Measurements from ENCODE around the gene GDAP2. TPM values are rescaled to one million over a fixed set of nuclear protein-coding genes. Genes with fewer than 3 reads are reported as not detected.

Gene GDAP2
- total and polyA plus RNA-seq, 4 donors: 5.1 to 52.2 (median 17.2) TPM

- Histone ChIP-seq H3K9me3 (ENCODE audit: control insufficient read depth in 4 of 4, insufficient read depth in 3 of 4, low read length in 3 of 4) (peaks cover 0 to 5% (median 0%) of the 10 kb centered on the region in 4 donors), H3K4me1 (ENCODE audit: control insufficient read depth in 5 of 5, insufficient read depth in 5 of 5, low read length in 5 of 5) (peaks cover 0 to 7% (median 0%) of the 10 kb centered on the region in 5 donors), H3K4me3 (no peak overlapping the region), H3K27me3 (ENCODE audit: control insufficient read depth in 3 of 3, insufficient read depth in 3 of 3, low read length in 2 of 3) (no peaks in the 10 kb centered on the region), H3K36me3 (ENCODE audit: control insufficient read depth in 4 of 4, insufficient read depth in 4 of 4, low read length in 4 of 4) (no peaks in the 10 kb centered on the region), H3K9ac (ENCODE audit: insufficient read depth in 1 of 2, low read length in 2 of 2) (no peak overlapping the region), H3K27ac (ENCODE audit: low read depth in 1 of 2, low read length in 1 of 2) (peak overlapping the region; percentile 35 to 72)
- DNase-seq (no peak), ATAC-seq (ENCODE audit: insufficient read depth, low FRiP score) (no peak)
- 67 to 89% methylated on average over 5 of the region's 5 CpGs for WGBS, 2 donors
- TF ChIP-seq CTCF (IDR thresholded peaks at IDR 0.05; ENCODE audit: control extremely low read depth, extremely low read depth): no peak
These were observed 108.1 kb downstream of the GDAP2 start for GRCh38 chr1:117821382-117821755.

- Histone ChIP-seq H3K4me3 (no peak overlapping the region), H3K9me3 (ENCODE audit: control insufficient read depth in 4 of 4, insufficient read depth in 3 of 4, low read length in 3 of 4) (peaks cover 0 to 5% (median 0%) of the 10 kb centered on the region in 4 donors), H3K36me3 (ENCODE audit: control insufficient read depth in 4 of 4, insufficient read depth in 4 of 4, low read length in 4 of 4) (no peaks in the 10 kb centered on the region), H3K4me1 (ENCODE audit: control insufficient read depth in 5 of 5, insufficient read depth in 5 of 5, low read length in 5 of 5) (peaks cover 0 to 7% (median 0%) of the 10 kb centered on the region in 5 donors), H3K27ac (ENCODE audit: low read depth in 1 of 2, low read length in 1 of 2) (peak overlapping the region; percentile 35 to 72), H3K27me3 (ENCODE audit: control insufficient read depth in 3 of 3, insufficient read depth in 3 of 3, low read length in 2 of 3) (no peaks in the 10 kb centered on the region), H3K9ac (ENCODE audit: insufficient read depth in 1 of 2, low read length in 2 of 2) (no peak overlapping the region)
- ATAC-seq (ENCODE audit: insufficient read depth, low FRiP score) (no peak), DNase-seq (peak; percentile 24 to 46 (median 30))
- TF ChIP-seq CTCF (IDR thresholded peaks at IDR 0.05; ENCODE audit: control extremely low read depth, extremely low read depth): no peak
- 83 to 87% methylated on average over 7 of the region's 7 CpGs for WGBS, 2 donors
These were observed 108.6 kb downstream of the GDAP2 start for GRCh38 chr1:117820694-117821381.

GRCh38 chr1:117820096-117820495 is 109.3 kb downstream of the GDAP2 start:
- DNase-seq (no peak), ATAC-seq (ENCODE audit: insufficient read depth, low FRiP score) (no peak)
- Histone ChIP-seq H3K9ac (ENCODE audit: insufficient read depth in 1 of 2, low read length in 2 of 2) (no peak overlapping the region), H3K9me3 (ENCODE audit: control insufficient read depth in 4 of 4, insufficient read depth in 3 of 4, low read length in 3 of 4) (peaks cover 0 to 5% (median 0%) of the 10 kb centered on the region in 4 donors), H3K4me3 (no peak overlapping the region), H3K36me3 (ENCODE audit: control insufficient read depth in 4 of 4, insufficient read depth in 4 of 4, low read length in 4 of 4) (no peaks in the 10 kb centered on the region), H3K27me3 (ENCODE audit: control insufficient read depth in 3 of 3, insufficient read depth in 3 of 3, low read length in 2 of 3) (no peaks in the 10 kb centered on the region), H3K27ac (ENCODE audit: low read depth in 1 of 2, low read length in 1 of 2) (no peak overlapping the region), H3K4me1 (ENCODE audit: control insufficient read depth in 5 of 5, insufficient read depth in 5 of 5, low read length in 5 of 5) (peaks cover 0 to 7% (median 0%) of the 10 kb centered on the region in 5 donors)
- TF ChIP-seq CTCF (IDR thresholded peaks at IDR 0.05; ENCODE audit: control extremely low read depth, extremely low read depth): no peak
- WGBS, 2 donors: 75 to 86% methylated on average over 2 of the region's 2 CpGs
